Measurements from ENCODE around the gene AP3S2. TPM values are rescaled to one million over a fixed set of nuclear protein-coding genes. Genes with fewer than 3 reads are reported as not detected.

AP3S2 gene
- total RNA-seq, 1 donor from 2014 or later = 60.5 TPM

- Mint-ChIP-seq H3K27me3 (ENCODE audit: unreplicated experiment) (peaks cover 6% of the 10 kb centered on the region), H3K36me3 (ENCODE audit: unreplicated experiment) (peaks cover 4% of the 10 kb centered on the region), H3K9me3 (ENCODE audit: unreplicated experiment) (peaks cover 2% of the 10 kb centered on the region), H3K27ac (ENCODE audit: unreplicated experiment) (no peak overlapping the region), H3K4me1 (ENCODE audit: low read depth, unreplicated experiment) (no peaks in the 10 kb centered on the region), H3K4me3 (ENCODE audit: unreplicated experiment) (no peak overlapping the region)
- no peak for DNase-seq
- no peak for TF ChIP-seq CTCF (IDR thresholded peaks at IDR 0.05; ENCODE audit: partially characterized antibody, unreplicated experiment)
Observed at GRCh38 chr15:89806559-89807550, 86.9 kb downstream of the AP3S2 start.

DNA sequence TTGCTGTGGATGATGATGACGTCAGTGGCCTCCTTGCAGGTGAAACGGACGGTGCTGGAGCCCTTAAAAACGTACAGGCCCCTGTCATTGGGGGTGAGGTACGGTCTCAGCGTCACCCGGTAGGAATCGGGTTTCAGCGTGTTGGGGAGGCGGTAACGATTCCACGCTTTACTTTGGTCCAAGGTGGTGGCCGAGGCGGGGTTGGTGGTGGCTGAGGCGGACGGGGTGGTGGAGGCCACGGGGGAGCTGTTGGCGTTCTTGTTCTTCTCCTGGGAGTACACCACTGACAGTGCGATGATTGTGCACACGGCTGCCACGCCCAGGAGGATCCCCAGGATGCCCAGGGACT lies 87.6 kb downstream of the AP3S2 start:
- Mint-ChIP-seq H3K4me1 (ENCODE audit: low read depth, unreplicated experiment) (no peaks in the 10 kb centered on the region), H3K9me3 (ENCODE audit: unreplicated experiment) (peaks cover 2% of the 10 kb centered on the region), H3K4me3 (ENCODE audit: unreplicated experiment) (no peak overlapping the region), H3K27me3 (ENCODE audit: unreplicated experiment) (peaks cover 5% of the 10 kb centered on the region), H3K27ac (ENCODE audit: unreplicated experiment) (no peak overlapping the region), H3K36me3 (ENCODE audit: unreplicated experiment) (peaks cover 4% of the 10 kb centered on the region)
- DNase-seq = no peak
- TF ChIP-seq CTCF (IDR thresholded peaks at IDR 0.05; ENCODE audit: partially characterized antibody, unreplicated experiment) = no peak

GRCh38 chr15:89805241-89806209 lies 88.3 kb downstream of the AP3S2 start:
- no peak for DNase-seq
- no peak overlapping the region for H3K27ac Mint-ChIP-seq (ENCODE audit: unreplicated experiment)
- no peaks in the 10 kb centered on the region for H3K4me1 Mint-ChIP-seq (ENCODE audit: low read depth, unreplicated experiment)
- H3K9me3 Mint-ChIP-seq (ENCODE audit: unreplicated experiment) = peaks cover 2% of the 10 kb centered on the region
- H3K27me3 Mint-ChIP-seq (ENCODE audit: unreplicated experiment) = peaks cover 4% of the 10 kb centered on the region
- H3K36me3 Mint-ChIP-seq (ENCODE audit: unreplicated experiment) = peaks cover 4% of the 10 kb centered on the region
- no peak overlapping the region for H3K4me3 Mint-ChIP-seq (ENCODE audit: unreplicated experiment)
- no peak for TF ChIP-seq CTCF (IDR thresholded peaks at IDR 0.05; ENCODE audit: partially characterized antibody, unreplicated experiment)

GRCh38 chr15:89803941-89804800 lies 89.6 kb downstream of the AP3S2 start:
- Mint-ChIP-seq H3K36me3 (ENCODE audit: unreplicated experiment) (peaks cover 4% of the 10 kb centered on the region), H3K9me3 (ENCODE audit: unreplicated experiment) (peaks cover 2% of the 10 kb centered on the region), H3K27ac (ENCODE audit: unreplicated experiment) (no peak overlapping the region), H3K4me3 (ENCODE audit: unreplicated experiment) (no peak overlapping the region), H3K27me3 (ENCODE audit: unreplicated experiment) (peaks cover 11% of the 10 kb centered on the region), H3K4me1 (ENCODE audit: low read depth, unreplicated experiment) (no peaks in the 10 kb centered on the region)
- TF ChIP-seq CTCF (IDR thresholded peaks at IDR 0.05; ENCODE audit: partially characterized antibody, unreplicated experiment) = no peak
- no peak for DNase-seq

All from glutamatergic neuron (in vitro differentiated cells).